Tibial nerve (tissue), 4 donors: ENCODE data around the gene NUAK2.

Experiments used
- EP300 ChIP-seq, 2 donors: sonication (generic); formaldehyde crosslinking; IDR thresholded peaks; one replicate each; pipeline ENCODE4 v1.6.1; 2017; ENCODE audit warnings: antibody characterized with exemption in 2 of 2, mild to moderate bottlenecking in 1 of 2
- POLR2A ChIP-seq, 2 donors: fragments of 450-650 bp; IDR thresholded peaks; one replicate each; pipeline ENCODE4 v1.6.1; 2017; ENCODE audit warnings: antibody characterized with exemption in 2 of 2, mild to moderate bottlenecking in 2 of 2, moderate library complexity in 2 of 2
- TF ChIP-seq, protein P1 (sequence below), 5 experiments: fragments of 200-600 bp in 3 of 5; fragments of 450-650 bp in 2 of 5; sonication (generic) in 3 of 5; IDR thresholded peaks; one replicate each; pipeline ENCODE4 v1.5.1; 2016 to 2019; ENCODE audit warnings: antibody characterized with exemption in 5 of 5, mild to moderate bottlenecking in 3 of 5, moderate library complexity in 2 of 5

DNA sequence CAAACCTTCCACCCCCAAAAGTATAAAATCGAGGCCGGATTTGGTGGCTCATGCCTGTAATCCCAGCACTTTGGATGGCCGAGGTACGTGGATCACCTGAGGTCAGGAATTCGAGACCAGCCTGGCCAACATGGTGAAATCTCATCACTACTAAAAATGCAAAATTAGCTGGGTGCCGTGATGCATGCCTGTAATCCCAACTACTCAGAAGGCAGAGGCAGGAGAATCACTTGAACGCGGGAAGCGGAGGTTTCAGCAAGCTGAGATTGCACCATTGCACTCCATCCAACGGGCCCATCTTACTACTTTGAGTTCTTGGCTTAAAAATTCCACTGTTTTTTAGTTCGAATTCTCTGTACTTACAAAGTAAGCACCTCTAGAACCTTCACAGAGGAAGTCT, 24.2 kb upstream of the NUAK2 start:
- TF ChIP-seq, protein P1, sequence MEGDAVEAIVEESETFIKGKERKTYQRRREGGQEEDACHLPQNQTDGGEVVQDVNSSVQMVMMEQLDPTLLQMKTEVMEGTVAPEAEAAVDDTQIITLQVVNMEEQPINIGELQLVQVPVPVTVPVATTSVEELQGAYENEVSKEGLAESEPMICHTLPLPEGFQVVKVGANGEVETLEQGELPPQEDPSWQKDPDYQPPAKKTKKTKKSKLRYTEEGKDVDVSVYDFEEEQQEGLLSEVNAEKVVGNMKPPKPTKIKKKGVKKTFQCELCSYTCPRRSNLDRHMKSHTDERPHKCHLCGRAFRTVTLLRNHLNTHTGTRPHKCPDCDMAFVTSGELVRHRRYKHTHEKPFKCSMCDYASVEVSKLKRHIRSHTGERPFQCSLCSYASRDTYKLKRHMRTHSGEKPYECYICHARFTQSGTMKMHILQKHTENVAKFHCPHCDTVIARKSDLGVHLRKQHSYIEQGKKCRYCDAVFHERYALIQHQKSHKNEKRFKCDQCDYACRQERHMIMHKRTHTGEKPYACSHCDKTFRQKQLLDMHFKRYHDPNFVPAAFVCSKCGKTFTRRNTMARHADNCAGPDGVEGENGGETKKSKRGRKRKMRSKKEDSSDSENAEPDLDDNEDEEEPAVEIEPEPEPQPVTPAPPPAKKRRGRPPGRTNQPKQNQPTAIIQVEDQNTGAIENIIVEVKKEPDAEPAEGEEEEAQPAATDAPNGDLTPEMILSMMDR (IDR thresholded peaks at IDR 0.05) = no peak
- TF ChIP-seq POLR2A (IDR thresholded peaks at IDR 0.05) (no peak), EP300 (IDR thresholded peaks at IDR 0.05) (no peak)
